Activated CD4-positive, alpha-beta T cell treated with anti-CD3 and anti-CD28 coated beads, Interleukin-2, amount 50 U/mL, for 1 hour (primary cell): ENCODE data around the gene SMIM45.

Source experiments
- DNase-seq: peaks from one replicate; pipeline ENCODE4 v3.0.0-alpha.2; 2020

SMIM45 gene

GRCh38 chr22:41915786-41916493 is 36.0 kb upstream of the SMIM45 start:
- no peak for DNase-seq

DNA sequence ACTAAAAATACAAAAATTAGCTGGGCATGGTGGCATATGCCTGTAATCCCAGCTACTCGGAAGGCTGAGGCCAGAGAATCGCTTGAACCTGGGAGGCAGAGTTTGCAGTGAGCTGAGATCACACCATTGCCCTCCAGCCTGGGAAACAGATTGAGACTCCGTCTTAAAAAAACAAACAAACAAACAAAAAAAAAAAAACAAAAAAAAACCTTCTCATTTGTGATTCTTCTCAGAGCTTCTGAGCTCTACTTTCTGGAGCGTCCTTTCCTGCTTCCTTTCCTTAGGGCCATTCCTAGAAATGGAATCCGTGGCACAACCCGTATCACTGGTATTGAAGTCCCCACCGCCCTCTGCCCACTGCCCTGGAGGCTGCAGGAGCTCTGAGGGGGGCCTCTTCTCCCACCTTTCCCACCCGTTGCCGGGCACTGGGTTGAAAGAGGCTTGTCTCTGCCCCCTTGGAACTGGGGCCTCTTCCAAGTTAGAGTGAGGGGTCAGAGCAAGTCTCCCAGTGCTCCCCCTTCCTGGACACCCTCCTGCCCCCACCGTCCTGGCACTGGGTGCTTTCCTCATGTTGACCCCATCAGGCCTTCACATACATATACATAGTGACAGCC is 35.1 kb upstream of the SMIM45 start:
- DNase-seq: no peak

- no peak for DNase-seq
These were observed 34.5 kb upstream of the SMIM45 start for GRCh38 chr22:41917375-41917902.

GRCh38 chr22:41917903-41918791 is 33.8 kb upstream of the SMIM45 start:
- no peak for DNase-seq

- peak; percentile 38 for DNase-seq
These were observed 32.4 kb upstream of the SMIM45 start for GRCh38 chr22:41919357-41920224.

- DNase-seq: no peak
These were observed 31.5 kb upstream of the SMIM45 start for GRCh38 chr22:41920271-41920976.

DNA sequence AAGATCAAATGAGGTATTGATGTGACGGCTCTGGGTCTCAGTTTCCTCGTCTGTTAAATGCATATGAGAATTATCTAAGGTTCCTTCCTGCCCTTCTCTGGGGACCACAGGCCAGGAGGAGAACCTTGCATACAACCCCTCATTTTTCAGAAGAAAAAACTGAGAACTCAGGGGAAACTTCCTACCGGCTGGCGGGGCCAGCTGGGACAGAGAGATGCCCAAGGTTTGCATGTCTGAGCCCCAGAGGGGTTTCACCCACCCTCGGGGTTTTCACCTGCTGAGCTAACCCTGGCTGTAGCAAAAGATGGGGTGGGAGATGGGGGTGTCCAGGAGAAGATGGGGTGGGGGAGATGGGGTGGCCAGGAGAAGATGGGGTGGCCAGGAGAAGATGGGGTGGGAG is 29.6 kb upstream of the SMIM45 start:
- no peak for DNase-seq

DNA sequence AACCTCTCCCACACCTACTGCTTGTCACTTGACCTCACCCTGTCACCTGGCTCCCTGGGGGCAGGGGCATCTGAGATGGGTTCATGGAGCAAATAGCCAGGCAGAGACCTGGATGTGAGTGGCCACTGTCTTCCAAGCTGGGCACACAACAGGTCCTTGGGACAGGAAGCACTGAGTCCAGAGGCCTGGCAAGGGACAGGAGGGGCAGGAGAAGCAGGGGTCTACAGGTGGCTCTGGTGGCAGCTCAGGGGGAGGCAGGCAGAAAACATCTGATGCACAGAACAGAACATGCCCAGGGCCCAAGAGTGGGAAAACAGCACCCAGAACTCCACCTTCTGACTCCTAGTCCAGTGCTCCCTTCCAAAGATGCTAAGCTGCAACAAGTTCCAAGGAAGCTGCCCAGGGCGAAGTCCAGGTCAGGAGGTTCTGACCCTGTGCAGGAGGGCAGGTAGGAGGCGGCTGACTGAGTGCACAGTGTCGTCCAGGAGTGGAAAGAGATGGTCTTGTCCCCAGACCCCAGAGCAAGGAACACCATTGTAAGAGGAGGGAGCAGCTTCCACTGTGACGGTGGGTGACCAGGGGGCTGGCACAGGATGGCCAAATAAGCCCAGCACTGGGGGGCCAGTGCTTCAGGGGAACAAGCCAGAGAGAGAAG is 28.9 kb upstream of the SMIM45 start:
- DNase-seq: no peak

- no peak for DNase-seq
These were observed 28.2 kb upstream of the SMIM45 start for GRCh38 chr22:41923595-41924276.

GRCh38 chr22:41925783-41926460 is 26.0 kb upstream of the SMIM45 start:
- peak; percentile 82 for DNase-seq

DNA sequence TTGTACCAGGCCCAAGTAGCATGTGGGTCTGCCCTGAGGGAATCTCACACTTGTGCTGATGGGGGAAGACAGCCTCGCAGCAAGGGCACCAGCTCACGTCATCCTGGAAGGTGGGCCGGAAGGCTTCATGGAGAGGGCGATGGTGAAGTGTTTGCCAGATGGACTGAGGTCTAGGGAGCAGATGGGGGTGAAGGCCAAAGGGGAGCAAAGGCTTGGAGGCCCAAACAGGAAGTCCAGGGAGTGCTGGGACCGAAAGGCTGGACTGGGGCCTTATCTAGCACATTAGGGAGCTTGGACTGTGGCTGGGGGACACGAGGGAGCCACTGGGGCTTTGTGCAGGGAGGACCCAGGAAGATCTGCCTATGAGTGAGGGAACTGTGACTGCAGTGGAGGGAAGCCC is 24.1 kb upstream of the SMIM45 start:
- DNase-seq: no peak

- DNase-seq: no peak
These were observed 23.1 kb upstream of the SMIM45 start for GRCh38 chr22:41928593-41929417.

DNA sequence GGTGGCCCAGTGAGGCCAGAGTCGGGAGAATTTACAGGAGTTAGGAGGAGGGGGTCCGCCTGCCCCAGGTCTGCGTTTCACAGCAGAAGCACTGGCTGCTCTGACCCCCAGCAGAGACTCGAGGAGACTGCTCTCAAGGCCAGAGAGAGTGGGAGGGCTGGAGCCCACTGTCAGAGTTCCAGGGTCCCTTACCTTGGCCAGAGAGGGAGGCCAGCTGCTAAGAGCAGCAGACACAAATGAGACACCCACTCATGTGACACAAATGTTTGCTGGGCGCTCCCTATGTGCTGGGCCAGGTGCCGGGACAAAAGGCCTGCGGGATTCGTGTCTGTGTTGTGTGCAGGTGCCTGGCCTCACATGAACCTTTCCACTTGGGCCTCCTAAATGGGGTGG is 22.5 kb upstream of the SMIM45 start:
- DNase-seq: no peak

GRCh38 chr22:41931701-41932269 is 20.2 kb upstream of the SMIM45 start:
- no peak for DNase-seq

DNA sequence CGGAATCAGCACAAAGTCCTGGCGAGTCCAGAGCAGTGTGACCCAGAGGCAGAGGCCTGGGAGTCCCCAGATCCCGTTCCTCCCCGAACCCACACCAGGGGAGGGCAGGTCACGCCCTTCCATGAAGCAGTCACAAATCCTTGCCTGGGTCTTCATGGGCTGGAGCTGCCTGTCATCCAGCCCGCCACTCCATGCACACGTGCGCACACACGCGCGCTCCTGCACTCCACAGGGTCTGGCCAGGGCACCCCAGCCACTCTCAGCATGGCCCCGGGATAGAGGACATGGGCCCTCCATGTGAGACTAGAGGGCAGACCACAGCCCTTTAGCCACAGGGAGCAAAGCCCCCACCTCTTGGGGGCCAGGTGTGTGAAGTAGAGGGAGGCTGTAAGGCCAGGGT is 19.6 kb upstream of the SMIM45 start:
- DNase-seq: no peak

DNA sequence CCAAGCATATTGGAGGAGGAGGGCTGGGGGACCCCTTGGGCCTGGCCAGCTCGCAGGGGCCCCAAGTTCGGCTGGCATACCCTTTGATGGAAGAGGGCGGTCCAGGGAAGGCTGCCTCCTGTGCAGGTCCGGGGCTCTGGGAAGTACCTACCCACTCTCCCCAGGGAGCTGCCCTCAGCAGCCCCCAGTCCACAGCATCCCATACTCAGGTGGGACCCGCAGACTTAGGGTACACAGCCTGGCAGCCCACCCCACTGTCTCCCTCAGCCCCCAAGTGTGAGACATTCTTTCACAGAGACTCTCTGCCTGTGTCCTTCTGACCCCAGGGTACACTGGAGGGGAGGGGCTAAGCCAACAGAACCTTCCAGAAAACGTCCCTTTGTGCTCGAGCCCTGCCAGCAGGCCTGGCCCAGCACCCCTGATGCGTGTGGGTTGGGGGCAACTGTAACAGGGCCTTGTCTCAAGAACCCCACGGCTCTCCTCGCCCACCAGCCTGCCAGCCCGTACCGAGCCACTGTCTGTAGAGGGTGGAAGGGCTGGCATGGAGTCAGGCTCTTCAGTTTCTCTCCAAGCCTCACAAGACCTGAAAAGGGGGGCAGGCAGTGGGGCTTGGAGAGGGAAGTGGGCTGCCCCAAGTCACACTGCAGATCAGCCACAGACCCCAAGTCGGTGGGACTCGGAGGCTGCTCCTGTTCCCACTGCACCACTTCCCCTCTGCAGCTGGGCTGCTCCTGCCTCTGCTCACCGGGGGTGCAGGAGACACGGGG is 18.4 kb upstream of the SMIM45 start:
- DNase-seq: no peak

GRCh38 chr22:41934284-41935014 is 17.5 kb upstream of the SMIM45 start:
- DNase-seq: no peak
